Stimulated activated CD4-positive, alpha-beta T cell treated with anti-CD3 and anti-CD28 coated beads, Interleukin-4, amount 100 ng/mL, for 24 hours (primary cell): ENCODE measurements around the gene ZNF394.

Experiments used
- DNase-seq: peaks from one replicate; pipeline ENCODE4 v3.0.0-alpha.2; 2020

ZNF394 gene

GRCh38 chr7:99447943-99448342, 52.1 kb downstream of the ZNF394 start:
- no peak for DNase-seq

- DNase-seq = no peak
Measured at GRCh38 chr7:99446096-99446495, 54.0 kb downstream of the ZNF394 start.
